HG03135 (cell line): ENCODE results near the gene BBS7.

Source experiments
- ATAC-seq: cut with Tn5 transposase; IDR thresholded peaks from one replicate; pipeline ENCODE4 v1.9.1; 2021; ENCODE audit warnings: mild to moderate bottlenecking, moderate library complexity; ENCODE audit not compliant: unreplicated experiment

Gene BBS7

GRCh38 chr4:121829511-121829910, 40.8 kb downstream of the BBS7 start:
- ATAC-seq = no peak

- no peak for ATAC-seq
Measured at GRCh38 chr4:121827853-121828252, 42.4 kb downstream of the BBS7 start.

GRCh38 chr4:121824950-121825349, 45.3 kb downstream of the BBS7 start:
- ATAC-seq = no peak

GRCh38 chr4:121824171-121824527, 46.1 kb downstream of the BBS7 start:
- no peak for ATAC-seq

- peak; percentile 94 for ATAC-seq
Measured at GRCh38 chr4:121823505-121824170, 46.6 kb downstream of the BBS7 start, which contains the start of gene CCNA2. TSS of gene CCNA2 (minus strand) at chr4:121823883. CDS start at chr4:121823628, 255 bp downstream.

GRCh38 chr4:121822796-121823504, 47.3 kb downstream of the BBS7 start:
- ATAC-seq = peak; percentile 47

GRCh38 chr4:121822047-121822446, 48.2 kb downstream of the BBS7 start:
- no peak for ATAC-seq

- no peak for ATAC-seq
Measured at GRCh38 chr4:121819216-121819965, 50.9 kb downstream of the BBS7 start.

GRCh38 chr4:121818215-121818614, 52.1 kb downstream of the BBS7 start:
- ATAC-seq = no peak

GRCh38 chr4:121817701-121818100, 52.6 kb downstream of the BBS7 start:
- ATAC-seq = no peak

- ATAC-seq = no peak
Measured at GRCh38 chr4:121817006-121817405, 53.3 kb downstream of the BBS7 start.

GRCh38 chr4:121814756-121815155, 55.5 kb downstream of the BBS7 start:
- no peak for ATAC-seq

- ATAC-seq = no peak
Measured at GRCh38 chr4:121811122-121811521, 59.2 kb downstream of the BBS7 start.

- ATAC-seq = no peak
Measured at GRCh38 chr4:121806411-121806810, 63.9 kb downstream of the BBS7 start.

GRCh38 chr4:121801715-121802075, 68.6 kb downstream of the BBS7 start:
- ATAC-seq = no peak

- ATAC-seq = peak; percentile 76
Measured at GRCh38 chr4:121800961-121801714, 69.1 kb downstream of the BBS7 start, which contains the start of gene EXOSC9. TSS of gene EXOSC9 (plus strand) at chr4:121801323. CDS start at chr4:121801425, 102 bp downstream.

GRCh38 chr4:121800638-121800960, 69.7 kb downstream of the BBS7 start:
- ATAC-seq = peak; percentile 26

- no peak for ATAC-seq
Measured at GRCh38 chr4:121799867-121800501, 70.3 kb downstream of the BBS7 start.

- no peak for ATAC-seq
Measured at GRCh38 chr4:121799208-121799823, 71.0 kb downstream of the BBS7 start.

- no peak for ATAC-seq
Measured at GRCh38 chr4:121796283-121796682, 74.0 kb downstream of the BBS7 start.
